AG08395 (cell line): ENCODE results near the gene FCMR.
"Not testable (repeated sequence)": the region's sequence is repeated elsewhere in the genome, so short reads cannot be mapped to it uniquely, and the experiment has no call there.

Experiments
- DNase-seq: peaks from one replicate; pipeline ENCODE4 v3.0.0; 2012; ENCODE audit warnings: mixed read lengths, low spot score

Gene FCMR

GRCh38 chr1:206949641-206950040 lies 27.9 kb upstream of the FCMR start:
- no peak for DNase-seq

- no peak for DNase-seq
Observed at GRCh38 chr1:206949208-206949607, 27.5 kb upstream of the FCMR start.

GRCh38 chr1:206947255-206947654 lies 25.5 kb upstream of the FCMR start:
- no peak for DNase-seq

- DNase-seq: no peak
Observed at GRCh38 chr1:206946261-206946660, 24.5 kb upstream of the FCMR start, which contains the start of gene PIGR. PIGR (minus strand) TSS chr1:206946466; CDS start chr1:206940531, 5,935 bp downstream.

GRCh38 chr1:206945779-206946178 lies 24.0 kb upstream of the FCMR start:
- no peak for DNase-seq

- no peak for DNase-seq
Observed at GRCh38 chr1:206944703-206945102, 23.0 kb upstream of the FCMR start.

- no peak for DNase-seq
Observed at GRCh38 chr1:206941766-206942418, 20.2 kb upstream of the FCMR start.

- no peak for DNase-seq
Observed at GRCh38 chr1:206940588-206940936, 18.8 kb upstream of the FCMR start.

- no peak for DNase-seq
Observed at GRCh38 chr1:206939841-206940587, 18.3 kb upstream of the FCMR start.

GRCh38 chr1:206939131-206939530 lies 17.4 kb upstream of the FCMR start:
- DNase-seq: no peak

- DNase-seq: no peak
Observed at GRCh38 chr1:206937425-206937824, 15.7 kb upstream of the FCMR start.

- DNase-seq: no peak
Observed at GRCh38 chr1:206935491-206936067, 13.8 kb upstream of the FCMR start.

GRCh38 chr1:206933333-206933945 lies 11.7 kb upstream of the FCMR start:
- no peak for DNase-seq

GRCh38 chr1:206932177-206932576 lies 10.4 kb upstream of the FCMR start:
- DNase-seq: no peak

GRCh38 chr1:206931709-206932108 lies 10.0 kb upstream of the FCMR start:
- DNase-seq: no peak

GRCh38 chr1:206930210-206930798 lies 8.6 kb upstream of the FCMR start:
- DNase-seq: no peak

GRCh38 chr1:206929524-206929923 lies 7.8 kb upstream of the FCMR start:
- DNase-seq: no peak

GRCh38 chr1:206926286-206926685 lies 4.5 kb upstream of the FCMR start:
- DNase-seq: no peak

- DNase-seq: no peak
Observed at GRCh38 chr1:206925106-206925736, 3.5 kb upstream of the FCMR start.

- DNase-seq: no peak
Observed at GRCh38 chr1:206924592-206925105, 2.9 kb upstream of the FCMR start.

GRCh38 chr1:206923961-206924557 lies 2.3 kb upstream of the FCMR start:
- not testable (repeated sequence) for DNase-seq
